MM.1S (cell line): ENCODE measurements around the gene POLR2E.

Experiments
- DNase-seq: peaks from one replicate; pipeline ENCODE4 v3.0.0-alpha.2; 2015
- H2AFZ ChIP-seq: fragments of 300-600 bp; sonication (generic); 2 replicates; pipeline ENCODE4 v1.6.0; 2016; ENCODE audit warnings: antibody characterized with exemption, low read length
- H3F3A ChIP-seq: fragments of 300-600 bp; sonication (generic); 2 replicates; pipeline ENCODE4 v1.6.1; 2016; ENCODE audit warnings: mild to moderate bottlenecking, antibody characterized with exemption, low read length, moderate library complexity, mixed read lengths; ENCODE audit not compliant: insufficient read depth
- H3K27ac ChIP-seq: fragments of 300-600 bp; sonication (generic); 2 replicates; pipeline ENCODE4 v1.5.1; 2016; ENCODE audit warnings: mild to moderate bottlenecking, low read length
- H3K27me3 ChIP-seq: fragments of 300-600 bp; sonication (generic); replicated peaks from 2 replicates; pipeline ENCODE4 v1.6.0; 2016; ENCODE audit warnings: low read length; ENCODE audit not compliant: insufficient read depth
- H3K36me3 ChIP-seq: fragments of 300-600 bp; sonication (generic); replicated peaks from 2 replicates; pipeline ENCODE4 v1.6.1; 2016; ENCODE audit warnings: mild to moderate bottlenecking, low read length, mixed read lengths; ENCODE audit not compliant: insufficient read depth
- H3K4me1 ChIP-seq: fragments of 300-600 bp; sonication (generic); 2 replicates; pipeline ENCODE4 v1.6.1; 2016; ENCODE audit warnings: low read length, mixed read lengths
- H3K4me2 ChIP-seq: fragments of 300-600 bp; sonication (generic); 2 replicates; pipeline ENCODE4 v1.6.0; 2016; ENCODE audit warnings: low read depth, low read length
- H3K4me3 ChIP-seq: fragments of 300-600 bp; sonication (generic); 2 replicates; pipeline ENCODE4 v1.5.1; 2016; ENCODE audit warnings: low read length, mixed read lengths
- H3K79me2 ChIP-seq: fragments of 300-600 bp; sonication (generic); 2 replicates; pipeline ENCODE4 v1.6.1; 2016; ENCODE audit warnings: mixed run types, low read length, mixed read lengths
- H3K9ac ChIP-seq: fragments of 300-600 bp; sonication (generic); 2 replicates; pipeline ENCODE4 v1.6.1; 2016; ENCODE audit warnings: low read length, mixed read lengths
- H3K9me2 ChIP-seq: fragments of 300-600 bp; sonication (generic); replicated peaks from 2 replicates; pipeline ENCODE4 v1.6.1; 2016; ENCODE audit warnings: mild to moderate bottlenecking, low read length, mixed read lengths; ENCODE audit not compliant: insufficient read depth
- H3K9me3 ChIP-seq: fragments of 300-600 bp; sonication (generic); replicated peaks from 2 replicates; pipeline ENCODE4 v1.6.1; 2016; ENCODE audit warnings: mild to moderate bottlenecking, low read length, mixed read lengths; ENCODE audit not compliant: insufficient read depth
- H4K20me1 ChIP-seq: fragments of 300-600 bp; sonication (generic); 2 replicates; pipeline ENCODE4 v1.6.1; 2016; ENCODE audit warnings: mild to moderate bottlenecking, low read length, moderate library complexity, mixed read lengths; ENCODE audit not compliant: insufficient read depth
- EZH2 ChIP-seq: fragments of 300-600 bp; sonication (generic); optimal IDR thresholded peaks from 2 replicates; pipeline ENCODE3; 2017; ENCODE audit warnings: low read depth, mild to moderate bottlenecking, antibody characterized with exemption, low read length, mixed read lengths
- EZH2phosphoT487 ChIP-seq: fragments of 300-600 bp; sonication (generic); IDR thresholded peaks from 2 replicates; pipeline ENCODE4 v1.6.1; 2018; ENCODE audit warnings: antibody characterized with exemption, low read length
- TF ChIP-seq, protein P1 (sequence below): fragments of 300-600 bp; sonication (generic); IDR thresholded peaks from 2 replicates; pipeline ENCODE4 v1.5.1; 2016; ENCODE audit warnings: antibody characterized with exemption, low read length, mixed read lengths

POLR2E gene

DNA sequence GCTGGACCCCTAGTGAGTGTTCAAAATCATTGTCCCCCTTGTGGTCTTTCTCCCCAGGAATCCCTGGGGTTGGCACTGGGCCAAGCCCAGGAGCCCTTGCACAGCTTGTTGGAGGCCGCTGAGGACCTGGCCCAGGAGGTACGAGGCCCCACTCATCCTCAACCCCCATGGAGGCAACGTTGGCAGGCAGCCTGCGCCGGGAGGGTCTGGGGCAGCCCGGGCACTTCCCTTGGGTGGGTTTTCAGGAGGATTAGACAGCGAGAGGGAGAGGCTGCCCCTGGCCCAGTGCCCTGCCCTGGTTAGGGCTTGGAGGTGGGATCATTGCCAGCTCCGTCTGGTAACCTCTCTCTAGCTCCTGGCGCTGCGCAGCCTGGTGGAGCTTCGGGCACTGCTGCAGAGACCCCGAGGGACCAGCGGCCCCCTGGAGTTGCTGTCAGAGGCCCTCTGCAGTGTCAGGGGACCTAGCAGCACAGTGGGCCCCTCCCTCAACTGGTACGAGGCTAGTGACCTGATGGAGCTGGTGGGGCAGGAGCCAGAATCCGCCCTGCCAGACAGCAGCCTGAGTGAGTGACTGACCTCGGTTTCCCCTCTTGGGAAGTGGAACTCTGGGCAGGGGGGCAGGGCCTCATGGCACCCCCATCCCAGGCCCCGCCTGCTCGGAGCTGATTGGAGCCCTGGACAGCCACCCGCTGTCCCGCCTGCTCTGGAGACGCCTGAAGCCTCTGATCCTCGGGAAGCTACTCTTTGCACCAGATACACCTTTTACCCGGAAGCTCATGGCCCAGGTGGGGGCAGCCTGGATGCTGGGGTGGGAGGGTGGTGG is 52.3 kb downstream of the POLR2E start:
- H4K20me1 ChIP-seq: no peaks in the 10 kb centered on the region
- H3K4me1 ChIP-seq: peaks cover 22% of the 10 kb centered on the region
- H3K27ac ChIP-seq: no peak overlapping the region
- H3F3A ChIP-seq: peaks cover 24% of the 10 kb centered on the region
- H2AFZ ChIP-seq: no peak overlapping the region
- no peaks in the 10 kb centered on the region for H3K9me3 ChIP-seq
- DNase-seq: no peak
- TF ChIP-seq EZH2phosphoT487 (no peak), EZH2 (no peak)
- TF ChIP-seq, protein P1, sequence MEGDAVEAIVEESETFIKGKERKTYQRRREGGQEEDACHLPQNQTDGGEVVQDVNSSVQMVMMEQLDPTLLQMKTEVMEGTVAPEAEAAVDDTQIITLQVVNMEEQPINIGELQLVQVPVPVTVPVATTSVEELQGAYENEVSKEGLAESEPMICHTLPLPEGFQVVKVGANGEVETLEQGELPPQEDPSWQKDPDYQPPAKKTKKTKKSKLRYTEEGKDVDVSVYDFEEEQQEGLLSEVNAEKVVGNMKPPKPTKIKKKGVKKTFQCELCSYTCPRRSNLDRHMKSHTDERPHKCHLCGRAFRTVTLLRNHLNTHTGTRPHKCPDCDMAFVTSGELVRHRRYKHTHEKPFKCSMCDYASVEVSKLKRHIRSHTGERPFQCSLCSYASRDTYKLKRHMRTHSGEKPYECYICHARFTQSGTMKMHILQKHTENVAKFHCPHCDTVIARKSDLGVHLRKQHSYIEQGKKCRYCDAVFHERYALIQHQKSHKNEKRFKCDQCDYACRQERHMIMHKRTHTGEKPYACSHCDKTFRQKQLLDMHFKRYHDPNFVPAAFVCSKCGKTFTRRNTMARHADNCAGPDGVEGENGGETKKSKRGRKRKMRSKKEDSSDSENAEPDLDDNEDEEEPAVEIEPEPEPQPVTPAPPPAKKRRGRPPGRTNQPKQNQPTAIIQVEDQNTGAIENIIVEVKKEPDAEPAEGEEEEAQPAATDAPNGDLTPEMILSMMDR: no peak
- H3K9me2 ChIP-seq: no peaks in the 10 kb centered on the region
- no peak overlapping the region for H3K9ac ChIP-seq
- H3K79me2 ChIP-seq: peaks cover 17% of the 10 kb centered on the region
- no peaks in the 10 kb centered on the region for H3K27me3 ChIP-seq
- H3K4me2 ChIP-seq: no peak overlapping the region
- no peaks in the 10 kb centered on the region; the same call in 1 of the 2 replicates for H3K36me3 ChIP-seq
- H3K4me3 ChIP-seq: no peak overlapping the region

DNA sequence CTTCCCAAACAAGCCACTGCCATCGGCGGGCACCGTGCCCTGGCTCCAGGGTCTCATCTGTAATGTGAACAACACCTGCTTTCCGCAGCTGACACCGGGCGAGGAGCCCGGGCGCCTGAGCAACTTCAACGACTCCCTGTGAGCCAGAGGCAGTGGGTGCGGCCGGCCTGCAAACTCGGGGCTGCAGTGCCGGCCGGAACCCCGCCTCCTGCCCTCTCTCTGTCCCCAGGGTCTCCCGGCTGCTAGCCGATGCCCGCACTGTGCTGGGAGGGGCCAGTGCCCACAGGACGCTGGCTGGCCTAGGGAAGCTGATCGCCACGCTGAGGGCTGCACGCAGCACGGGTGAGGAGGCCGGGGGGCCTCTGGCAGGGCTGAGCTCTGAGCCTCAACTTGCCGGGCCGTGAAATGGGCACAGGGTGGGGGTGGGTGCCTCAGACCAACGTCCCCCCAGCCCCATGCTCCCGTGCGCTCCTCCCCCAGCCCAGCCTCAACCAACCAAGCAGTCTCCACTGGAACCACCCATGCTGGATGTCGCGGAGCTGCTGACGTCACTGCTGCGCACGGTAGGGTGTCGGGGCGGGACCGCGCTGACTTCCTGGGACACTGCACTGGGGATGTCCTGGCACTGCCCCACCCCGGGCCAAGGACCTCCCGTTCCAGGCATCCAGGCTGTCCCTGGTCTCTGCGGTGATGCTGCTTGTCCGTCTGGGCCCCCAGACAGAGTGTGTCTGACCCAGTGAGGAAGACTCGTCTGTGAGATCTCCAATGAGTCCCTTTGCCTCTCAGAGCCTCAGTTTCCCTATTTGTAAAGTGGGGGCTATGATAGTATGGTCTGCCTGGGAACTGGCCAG is 53.1 kb downstream of the POLR2E start:
- Histone ChIP-seq H4K20me1 (no peaks in the 10 kb centered on the region), H3K36me3 (no peaks in the 10 kb centered on the region; the same call in 1 of the 2 replicates), H3K9me3 (no peaks in the 10 kb centered on the region), H3K4me1 (peaks cover 28% of the 10 kb centered on the region), H3K27ac (no peak overlapping the region), H3K9ac (no peak overlapping the region), H3K9me2 (no peaks in the 10 kb centered on the region), H3F3A (peaks cover 31% of the 10 kb centered on the region), H3K79me2 (peaks cover 17% of the 10 kb centered on the region), H2AFZ (no peak overlapping the region), H3K4me3 (no peak overlapping the region), H3K27me3 (no peaks in the 10 kb centered on the region), H3K4me2 (peak overlapping the region; percentile 66; the same call in 1 of the 2 replicates)
- TF ChIP-seq EZH2 (no peak), EZH2phosphoT487 (no peak)
- DNase-seq: no peak

DNA sequence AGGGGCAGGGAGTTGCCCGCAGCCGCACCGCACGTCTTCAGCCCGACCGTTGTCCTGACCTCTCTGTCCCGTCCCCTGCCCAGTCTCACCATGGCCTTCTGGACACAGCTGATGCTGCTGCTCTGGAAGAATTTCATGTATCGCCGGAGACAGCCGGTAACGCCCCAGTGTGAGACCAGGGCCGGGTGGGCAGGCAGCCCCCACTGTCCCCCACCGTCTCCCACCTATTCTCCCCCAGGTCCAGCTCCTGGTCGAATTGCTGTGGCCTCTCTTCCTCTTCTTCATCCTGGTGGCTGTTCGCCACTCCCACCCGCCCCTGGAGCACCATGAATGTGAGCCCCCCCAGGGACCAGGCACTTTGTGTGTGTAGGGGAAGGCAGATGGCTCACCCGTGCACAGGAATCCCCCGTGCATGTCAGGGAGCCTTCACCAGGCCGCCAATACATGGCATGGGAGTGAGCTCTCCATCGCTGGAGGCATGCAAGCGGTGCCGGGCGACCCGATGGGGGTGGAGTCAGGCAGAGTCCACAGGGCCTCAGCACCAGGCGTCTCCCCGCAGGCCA is 53.8 kb downstream of the POLR2E start:
- H3K4me2 ChIP-seq: peak overlapping the region; percentile 66
- TF ChIP-seq EZH2phosphoT487 (no peak), EZH2 (no peak)
- TF ChIP-seq, protein P1: no peak
- peak overlapping the region; percentile 72 for H3K4me3 ChIP-seq
- H2AFZ ChIP-seq: peak overlapping the region; percentile 18; the same call in 1 of the 2 replicates
- H3K9me2 ChIP-seq: no peaks in the 10 kb centered on the region
- peaks cover 35% of the 10 kb centered on the region for H3F3A ChIP-seq
- no peak for DNase-seq
- H3K4me1 ChIP-seq: peaks cover 31% of the 10 kb centered on the region
- no peaks in the 10 kb centered on the region for H3K9me3 ChIP-seq
- H3K27ac ChIP-seq: no peak overlapping the region
- H3K27me3 ChIP-seq: no peaks in the 10 kb centered on the region
- H3K36me3 ChIP-seq: no peaks in the 10 kb centered on the region; the same call in 1 of the 2 replicates
- no peaks in the 10 kb centered on the region for H4K20me1 ChIP-seq
- peak overlapping the region; percentile 12; the same call in 1 of the 2 replicates for H3K9ac ChIP-seq
- peaks cover 18% of the 10 kb centered on the region for H3K79me2 ChIP-seq
